HepG2 (cell line): ENCODE results near the gene LY6G5B. TPM values are rescaled to one million over a fixed set of nuclear protein-coding genes. Genes with fewer than 3 reads are reported as not detected.

Source experiments
- ATAC-seq: fragments of 200-7000 bp; cut with Tn5 transposase; 3 replicates; pipeline ENCODE4 v1.9.1; 2020; ENCODE audit warnings: mild to moderate bottlenecking, moderate library complexity
- BruUV-seq: library from RNA; stranded (reverse); fragments of 400-500 nt; replicated peaks from 2 replicates; lab custom pipeline; 2021; lab: Mats Ljungman, UMichigan
- CTCF ChIA-PET: fragments of 300-600 bp; formaldehyde crosslinking; extraction: SDS; loops from one replicate; lab custom pipeline; 2021; ENCODE audit warnings: low total read pairs, inconsistent platforms, low intra/inter-chr PET ratio; lab: Yijun Ruan, JAX
- POLR2A ChIA-PET: fragments of 350-600 bp; sonication (Branson Sonifier 250); formaldehyde crosslinking; loops from one replicate; lab custom pipeline; 2020; ENCODE audit warnings: antibody characterized with exemption, inconsistent platforms; lab: Yijun Ruan, JAX
- DNase-seq: peaks from one replicate; pipeline ENCODE4 v3.0.0-alpha.2; 2015; ENCODE audit warnings: low spot score
- FAIRE-seq: peaks from 3 replicates; lab custom pipeline; 2011; peaks lifted over from hg19 to GRCh38; lab: Jason Lieb, UNC
- H2AFZ ChIP-seq: one replicate; pipeline ENCODE4 v1.6.1; 2011; ENCODE audit warnings: low read length, inconsistent platforms
- H3K27ac ChIP-seq: fragments of 300-600 bp; 3 replicates; pipeline ENCODE4 v1.8.0; 2011; ENCODE audit warnings: mixed run types, mild to moderate bottlenecking, mixed read lengths, low read length, inconsistent platforms; ENCODE audit not compliant: insufficient read depth; ENCODE audit errors: extremely low read length
- H3K27me3 ChIP-seq, 2 experiments: fragments of 200-600 bp in 1 of 2; 2 replicates in 1 of 2; 3 replicates in 1 of 2; pipeline versions ENCODE4 v1.6.0 to v1.8.0; 2011; ENCODE audit warnings: low read length in 2 of 2, mild to moderate bottlenecking in 2 of 2, moderate library complexity in 2 of 2, inconsistent platforms in 1 of 2; ENCODE audit not compliant: insufficient read depth in 2 of 2, control insufficient read depth in 1 of 2
- H3K36me3 ChIP-seq, 2 experiments: fragments of 200-600 bp in 1 of 2; replicated peaks in 1 of 2; 2 replicates in 1 of 2; 3 replicates in 1 of 2; pipeline versions ENCODE4 v1.5.1 to v1.8.0; 2011; ENCODE audit warnings: low read length in 2 of 2, inconsistent platforms in 1 of 2; ENCODE audit not compliant: insufficient read depth in 2 of 2, control insufficient read depth in 1 of 2
- H3K4me1 ChIP-seq: 2 replicates; pipeline ENCODE4 v1.5.1; 2012; ENCODE audit warnings: low read length, inconsistent platforms; ENCODE audit not compliant: insufficient read depth
- H3K4me2 ChIP-seq: 2 replicates; pipeline ENCODE4 v1.6.0; 2011; ENCODE audit warnings: low read depth, low read length, inconsistent platforms
- H3K4me3 ChIP-seq, 3 experiments: fragments of 200-600 bp in 1 of 3; sonication (generic), shearing (Covaris generic) in 1 of 3; replicated peaks in 1 of 3; 2 replicates each; pipeline ENCODE4 v1.5.1; 2011 to 2016; ENCODE audit warnings: low read length in 3 of 3, inconsistent platforms in 2 of 3, low read depth in 2 of 3, mild to moderate bottlenecking in 2 of 3, control low read depth in 1 of 3, mixed read lengths in 1 of 3; ENCODE audit not compliant: insufficient read depth in 1 of 3
- H3K79me2 ChIP-seq: one replicate; pipeline ENCODE4 v1.6.1; 2011; ENCODE audit warnings: low read length, inconsistent platforms; ENCODE audit not compliant: insufficient read depth
- H3K9ac ChIP-seq: 2 replicates; pipeline ENCODE4 v1.6.0; 2011; ENCODE audit warnings: mild to moderate bottlenecking, low read depth, low read length, inconsistent platforms; ENCODE audit not compliant: insufficient read depth
- H3K9me3 ChIP-seq: 2 replicates; pipeline ENCODE4 v1.5.1; 2012; ENCODE audit warnings: mild to moderate bottlenecking, low read length
- H4K20me1 ChIP-seq: 2 replicates; pipeline ENCODE4 v1.6.0; 2011; ENCODE audit warnings: inconsistent platforms, mild to moderate bottlenecking, low read length, moderate library complexity; ENCODE audit not compliant: insufficient read depth
- RBFOX2 ChIP-seq: fragments of 200-400 bp; formaldehyde crosslinking; IDR thresholded peaks from 2 replicates; pipeline ENCODE4 v1.6.1; 2017; ENCODE audit warnings: low read depth, mild to moderate bottlenecking, low read length
- RBM22 ChIP-seq: fragments of 200-400 bp; formaldehyde crosslinking; optimal IDR thresholded peaks from 2 replicates; pipeline ENCODE3; 2017; ENCODE audit warnings: mild to moderate bottlenecking, low read length, moderate library complexity
- RNF2 ChIP-seq: fragments of 450-650 bp; conservative IDR thresholded peaks from 2 replicates; pipeline ENCODE4 v1.6.1; 2016; ENCODE audit warnings: low read depth
- YEATS2 ChIP-seq: sonication (generic); formaldehyde crosslinking; IDR thresholded peaks from 2 replicates; pipeline ENCODE4 v1.4.0; 2020; ENCODE audit warnings: missing genetic modification reagents, borderline replicate concordance
- ZNF672 ChIP-seq: sonication (generic); formaldehyde crosslinking; IDR thresholded peaks from 2 replicates; pipeline ENCODE4 v1.8.1; 2022; ENCODE audit warnings: missing genetic modification reagents
- WGBS: methylation state at CpG from one replicate; pipeline ENCODE4 v1.1.6; 2017; ENCODE audit warnings: low lambda C conversion rate; 5-methylcytosine and 5-hydroxymethylcytosine counted together
- in situ Hi-C: cut with HindIII; loops from 2 replicates; pipeline ENCODE4 v1.10.0; 2017; ENCODE audit warnings: low pct_unique_long_range_greater_than_20kb; ENCODE audit not compliant: extremely low pct_ligation_motif_present
- intact Hi-C: fragments of 100-400 bp; cut with micrococcal nuclease; formaldehyde crosslinking; loops from one replicate; pipeline ENCODE4 v1.10.0; 2022; ENCODE audit not compliant: unreplicated experiment
- polyA plus RNA-seq, 8 experiments: library from polyadenylated mRNA; depleted of rRNA in 3 of 8; stranded (reverse) in 7 of 8; unstranded in 1 of 8; fragments of >200 nt; fragmentation: Illumina TruSeq in 4 of 8; extraction: Trizol in 4 of 8; gene quantifications; 2 replicates each; pipeline versions ENCODE4 v1.2.1 to v1.2.3, GENCODE V29; 2011 to 2016; ENCODE audit warnings: low read depth in 4 of 8, missing spikeins in 1 of 8, mixed read lengths in 1 of 8; ENCODE audit not compliant: insufficient read depth in 1 of 8
- total RNA-seq, 5 experiments: library from RNA; depleted of rRNA; stranded (reverse); fragments of >200 nt; fragmentation: Illumina TruSeq; extraction: Trizol; gene quantifications; 2 replicates each; pipeline ENCODE4 v1.2.3, GENCODE V29; 2016; ENCODE audit warnings: low read depth in 1 of 5

The LY6G5B gene
- total and polyA plus RNA-seq, 2 of the 13 experiments (the other 11 are each of a cell fraction or from before 2014, with no cell fraction given), result 7.8 to 15.7 TPM

DNA sequence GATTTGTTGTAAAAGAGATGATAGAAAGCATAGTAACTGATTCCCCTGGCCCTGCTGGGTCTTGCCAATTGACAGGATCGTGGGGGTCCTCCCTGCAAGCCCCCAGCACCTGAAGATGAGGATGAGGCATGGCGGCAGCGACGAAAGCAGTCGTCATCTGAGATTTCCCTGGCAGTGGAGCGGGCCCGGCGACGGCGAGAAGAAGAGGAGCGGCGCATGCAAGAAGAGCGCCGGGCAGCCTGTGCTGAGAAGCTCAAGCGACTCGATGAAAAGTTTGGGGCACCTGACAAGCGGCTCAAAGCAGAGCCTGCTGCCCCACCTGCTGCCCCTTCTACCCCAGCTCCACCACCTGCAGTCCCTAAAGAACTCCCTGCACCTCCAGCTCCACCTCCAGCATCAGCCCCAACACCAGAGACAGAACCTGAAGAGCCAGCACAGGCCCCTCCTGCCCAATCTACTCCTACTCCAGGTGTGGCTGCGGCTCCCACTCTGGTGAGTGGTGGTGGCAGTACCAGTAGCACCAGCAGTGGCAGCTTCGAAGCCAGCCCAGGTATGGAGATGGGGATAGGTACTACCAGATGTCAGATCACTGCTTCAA is 42.0 kb upstream of the LY6G5B start (continued):
- TF ChIP-seq RBFOX2 (peak; percentile 63; the same call in 1 of the 2 replicates), ZNF672 (no peak)
- TF ChIP-seq, all 625 proteins: peak for 4

DNA sequence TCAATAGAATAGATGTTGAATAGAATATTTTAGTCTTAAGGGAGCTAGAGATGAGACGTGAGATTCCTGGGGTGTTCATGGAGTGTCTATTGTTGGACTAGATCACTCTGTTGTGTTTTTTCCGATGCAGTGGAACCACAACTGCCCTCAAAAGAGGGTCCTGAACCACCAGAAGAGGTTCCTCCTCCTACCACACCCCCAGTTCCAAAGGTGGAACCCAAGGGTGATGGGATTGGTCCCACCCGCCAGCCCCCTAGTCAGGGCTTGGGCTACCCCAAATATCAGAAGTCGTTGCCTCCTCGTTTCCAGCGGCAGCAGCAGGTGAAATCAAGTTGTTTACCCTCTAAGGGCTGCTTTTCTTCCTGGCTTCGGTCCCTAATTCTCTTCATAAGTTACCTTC is 40.8 kb upstream of the LY6G5B start:
- no peaks in the 10 kb centered on the region for H3K4me1 ChIP-seq
- TF ChIP-seq RNF2 (no peak), YEATS2 (CRISPR knock-in tag) (no peak), RBM22 (peak; percentile 75)
- H3K4me3 ChIP-seq, result no peak overlapping the region
- no peak overlapping the region for H3K9ac ChIP-seq
- peaks cover 6% of the 10 kb centered on the region for H3K79me2 ChIP-seq
- FAIRE-seq (no peak), ATAC-seq (no peak), DNase-seq (no peak)
- H3K36me3 ChIP-seq, result peaks cover 76 to 100% of the 10 kb centered on the region in 2 experiments
- WGBS, result 97% methylated on average over 7 of the region's 7 CpGs
- no peak overlapping the region for H3K27ac ChIP-seq
- intact Hi-C loops, result no loop called here
- POLR2A ChIA-PET, result interaction anchor here (0.6 to 2.9 kb wide), 7 partner anchors 8 to 45 kb away, joined by 3 to 11 read pairs (median 5); partner anchors contain the start of genes APOM, C6orf47, CSNK2B and PRRC2A
- in situ Hi-C loops, result no loop called here
- H3K4me2 ChIP-seq, result no peak overlapping the region
- no peak overlapping the region for H2AFZ ChIP-seq
- no peaks in the 10 kb centered on the region for H3K27me3 ChIP-seq
- no TSS peak for BruUV-seq
- H3K9me3 ChIP-seq, result no peaks in the 10 kb centered on the region
- CTCF ChIA-PET, result no interaction called here
- 0 out of 2 replicates have a peak, but pooled peaks cover 2% of the 10 kb centered on the region for H4K20me1 ChIP-seq
